Stimulated activated CD8-positive, alpha-beta memory T cell treated with anti-CD3 and anti-CD28 coated beads, Interleukin-4, amount 100 ng/mL, for 24 hours (primary cell): ENCODE data around the gene DYNC2H1.

Experiments
- DNase-seq: peaks from one replicate; pipeline ENCODE4 v3.0.0-alpha.2; 2020; ENCODE audit warnings: low read depth

The DYNC2H1 gene

DNA sequence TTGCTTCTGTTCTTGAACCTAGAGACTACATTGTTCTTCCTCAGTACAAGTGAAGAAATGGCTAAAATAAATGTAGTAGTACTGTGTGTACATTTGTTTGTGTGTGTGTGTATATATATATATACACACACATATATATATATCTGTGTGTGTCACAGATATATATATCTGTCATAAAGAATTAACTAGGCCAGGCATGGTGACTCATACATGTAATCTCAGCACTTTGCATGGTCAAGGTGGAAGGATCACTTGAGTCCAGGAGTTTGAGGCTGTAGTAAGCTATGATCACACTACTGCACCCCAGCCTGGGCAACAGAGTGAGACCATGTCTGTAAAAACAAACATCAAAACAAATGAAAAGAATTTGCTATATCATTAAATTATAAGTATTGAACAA lies 164.8 kb downstream of the DYNC2H1 start:
- no peak for DNase-seq

DNA sequence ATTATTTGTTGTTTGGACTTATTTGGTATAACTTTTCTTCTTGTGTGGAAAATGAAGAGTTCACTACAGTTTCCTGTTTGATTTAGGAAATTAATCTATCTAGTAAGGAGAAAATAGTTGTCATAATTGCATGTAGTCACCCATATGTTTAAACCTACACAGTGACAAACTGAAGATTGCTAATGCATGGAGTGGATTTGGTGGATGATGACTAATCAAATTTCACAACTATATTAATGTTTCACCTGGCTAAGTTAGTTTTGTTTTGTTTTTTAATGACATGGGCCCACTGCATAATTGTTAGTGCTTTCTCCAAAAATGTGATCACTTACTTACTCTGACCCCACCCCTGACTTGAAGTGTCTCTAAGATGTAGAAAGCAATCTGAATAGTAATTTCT lies 170.6 kb downstream of the DYNC2H1 start:
- no peak for DNase-seq

DNA sequence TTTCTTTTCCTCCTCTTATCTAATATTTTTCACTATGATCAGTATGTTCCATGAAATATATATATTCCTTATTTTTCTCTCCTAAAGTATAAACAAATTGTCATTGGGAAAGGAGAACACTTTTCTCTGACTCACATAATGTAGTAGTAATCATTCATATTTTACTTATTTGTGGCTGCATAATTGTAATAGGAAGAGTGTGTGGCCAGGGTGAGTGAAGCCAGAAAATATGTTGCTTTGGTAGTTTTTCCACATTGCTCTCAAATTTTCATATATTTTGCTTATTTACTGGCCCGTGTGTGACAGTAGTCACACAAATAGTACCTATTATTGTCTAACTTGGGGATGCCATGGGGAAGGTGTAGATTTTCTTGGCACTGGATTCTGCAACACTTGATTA lies 172.1 kb downstream of the DYNC2H1 start:
- DNase-seq: no peak

DNA sequence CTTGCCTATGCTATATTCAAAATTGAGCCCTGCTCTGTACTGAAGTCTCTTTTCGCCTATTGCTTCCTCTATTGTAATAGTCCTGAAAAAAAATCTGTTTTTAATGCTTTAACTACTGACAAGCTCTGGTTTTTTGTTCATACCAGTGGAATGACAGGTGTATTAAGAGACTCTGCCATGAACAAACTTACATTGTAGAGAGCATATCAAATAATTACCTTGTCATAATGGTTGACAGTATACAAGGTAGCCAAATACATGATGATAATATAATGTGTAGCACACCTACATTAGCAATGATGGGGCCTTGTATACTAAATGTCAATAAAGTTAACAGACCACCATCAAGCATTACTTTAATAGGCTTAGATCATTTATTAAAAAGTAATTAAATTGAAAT lies 175.0 kb downstream of the DYNC2H1 start:
- DNase-seq: no peak

DNA sequence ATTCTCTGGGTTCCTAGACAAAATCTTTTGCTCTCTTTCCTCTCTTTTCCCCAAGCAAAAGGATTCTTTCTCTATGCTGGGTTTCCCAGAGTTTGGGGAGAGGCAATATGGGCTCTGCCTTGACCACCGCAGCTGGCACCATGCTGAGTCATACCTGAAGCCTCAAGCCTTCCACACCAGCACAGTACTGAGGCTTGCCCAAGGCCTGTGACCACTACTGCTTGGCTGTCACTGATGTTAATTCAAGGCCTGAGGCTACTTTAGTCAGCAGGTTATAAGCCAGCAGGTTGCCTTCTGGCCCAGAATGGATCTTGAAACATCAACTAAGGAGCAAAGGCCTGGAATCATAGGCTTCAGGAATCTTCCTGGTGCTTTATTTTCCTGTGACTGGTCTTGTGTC lies 185.3 kb downstream of the DYNC2H1 start:
- no peak for DNase-seq

DNA sequence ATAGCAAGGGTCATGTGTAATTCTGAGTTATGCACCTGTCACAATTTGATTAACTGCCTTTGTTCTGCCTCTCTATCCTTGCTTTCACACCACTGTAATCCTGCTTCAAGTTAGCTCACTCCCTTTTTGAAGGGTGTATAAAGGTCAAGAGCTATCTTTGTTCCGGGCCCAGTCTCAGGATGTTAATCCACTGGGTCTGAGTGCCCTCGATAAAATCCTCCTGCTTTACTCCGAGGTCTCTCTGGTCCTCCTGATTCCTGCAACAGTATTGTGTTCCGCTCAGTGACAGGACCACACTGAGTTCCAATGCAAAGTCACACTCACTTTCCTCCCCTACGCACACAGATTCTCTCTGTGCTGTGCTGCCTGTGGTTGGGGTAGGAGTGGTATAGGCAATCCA lies 186.5 kb downstream of the DYNC2H1 start:
- no peak for DNase-seq

DNA sequence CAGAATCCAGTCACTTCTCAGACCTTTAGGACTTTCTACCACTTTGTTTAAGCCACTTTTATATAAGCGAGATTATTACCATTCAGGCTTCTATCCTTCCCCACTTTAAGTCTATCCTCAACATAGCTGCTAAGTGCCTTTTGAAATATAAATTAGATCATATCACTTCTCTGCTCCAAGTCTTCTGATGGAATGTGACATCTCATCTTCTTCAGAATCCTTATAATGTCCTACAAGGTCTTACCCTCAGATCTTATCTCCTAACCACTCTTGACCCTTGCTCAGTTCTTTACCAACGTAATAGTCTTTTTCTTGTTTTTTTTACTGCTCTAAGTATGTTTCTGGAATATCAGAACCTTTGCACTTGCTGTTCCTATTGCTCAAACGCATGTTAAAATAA lies 188.7 kb downstream of the DYNC2H1 start:
- no peak for DNase-seq

DNA sequence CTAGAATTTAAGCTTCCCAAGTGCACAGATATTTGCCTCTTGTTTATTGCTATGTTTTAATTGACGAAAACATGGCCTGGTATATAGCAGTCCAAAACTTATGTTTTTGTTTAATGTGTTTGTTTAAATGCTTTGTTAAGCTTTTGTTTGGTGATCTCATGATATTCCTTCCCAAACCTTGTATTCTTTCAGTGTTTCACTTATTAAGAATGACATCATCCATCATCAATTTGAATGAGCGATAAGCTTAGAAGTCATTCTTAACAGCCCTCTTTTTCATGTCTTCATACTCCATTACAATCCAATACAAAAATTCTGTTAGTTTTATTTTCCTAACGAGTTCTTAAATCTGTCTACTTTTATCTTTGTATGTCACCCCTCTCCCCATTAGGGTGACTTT lies 206.0 kb downstream of the DYNC2H1 start:
- DNase-seq: no peak

DNA sequence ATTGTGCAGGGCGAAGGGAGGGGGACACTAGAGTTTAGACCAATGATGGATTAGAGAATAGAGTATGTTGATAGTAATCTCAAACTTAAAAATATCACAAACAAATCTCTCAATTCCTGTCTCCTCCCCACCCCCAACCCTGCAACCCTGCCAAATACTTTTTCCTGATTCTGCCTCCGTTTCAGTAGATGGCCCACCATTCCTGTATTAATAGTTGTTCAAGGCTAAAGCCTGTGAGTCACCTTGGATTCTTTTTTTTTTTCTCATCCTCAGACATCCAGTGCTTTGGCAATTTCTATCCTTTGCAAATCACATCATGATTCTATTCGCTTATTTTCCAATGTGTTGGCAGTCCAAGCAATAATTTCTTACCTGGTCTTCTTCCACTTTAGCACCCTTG lies 207.9 kb downstream of the DYNC2H1 start:
- no peak for DNase-seq

DNA sequence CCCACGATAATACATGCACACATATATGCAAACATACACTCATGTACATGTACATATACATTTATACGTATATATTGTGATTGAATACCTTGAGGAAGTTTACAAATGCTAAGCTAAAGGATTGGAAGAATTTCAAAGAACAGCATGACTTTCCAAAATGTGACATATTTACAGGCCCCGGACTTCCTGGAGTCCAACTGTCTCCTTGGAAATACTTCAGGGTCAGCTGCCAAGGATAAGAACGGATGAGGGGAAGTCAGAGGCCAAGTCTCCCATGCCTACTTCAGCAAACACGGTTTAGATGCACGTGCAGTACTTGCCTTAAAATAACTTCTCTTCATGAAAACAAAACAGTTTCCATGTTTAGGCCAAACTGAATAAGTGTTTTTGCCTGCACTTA lies 213.6 kb downstream of the DYNC2H1 start:
- DNase-seq: no peak

DNA sequence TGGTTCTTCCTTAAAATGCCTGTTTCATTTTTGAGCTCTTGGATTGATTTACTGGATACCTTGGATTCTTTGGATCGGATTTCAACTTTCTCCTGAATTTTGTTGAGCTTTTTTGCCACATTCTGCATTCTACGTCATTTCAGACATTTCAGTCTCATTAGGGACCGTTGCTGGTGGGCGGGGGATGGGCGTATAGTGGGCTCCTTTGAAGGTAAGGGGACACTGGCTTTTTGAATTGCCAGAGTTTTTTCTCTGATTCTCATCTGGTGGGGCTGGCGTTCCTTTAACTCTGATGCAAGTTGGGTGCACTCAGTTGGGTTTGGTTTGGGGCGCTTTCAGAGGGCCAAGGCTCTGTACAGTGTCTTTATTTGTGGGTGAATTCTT lies 216.5 kb downstream of the DYNC2H1 start:
- DNase-seq: no peak

DNA sequence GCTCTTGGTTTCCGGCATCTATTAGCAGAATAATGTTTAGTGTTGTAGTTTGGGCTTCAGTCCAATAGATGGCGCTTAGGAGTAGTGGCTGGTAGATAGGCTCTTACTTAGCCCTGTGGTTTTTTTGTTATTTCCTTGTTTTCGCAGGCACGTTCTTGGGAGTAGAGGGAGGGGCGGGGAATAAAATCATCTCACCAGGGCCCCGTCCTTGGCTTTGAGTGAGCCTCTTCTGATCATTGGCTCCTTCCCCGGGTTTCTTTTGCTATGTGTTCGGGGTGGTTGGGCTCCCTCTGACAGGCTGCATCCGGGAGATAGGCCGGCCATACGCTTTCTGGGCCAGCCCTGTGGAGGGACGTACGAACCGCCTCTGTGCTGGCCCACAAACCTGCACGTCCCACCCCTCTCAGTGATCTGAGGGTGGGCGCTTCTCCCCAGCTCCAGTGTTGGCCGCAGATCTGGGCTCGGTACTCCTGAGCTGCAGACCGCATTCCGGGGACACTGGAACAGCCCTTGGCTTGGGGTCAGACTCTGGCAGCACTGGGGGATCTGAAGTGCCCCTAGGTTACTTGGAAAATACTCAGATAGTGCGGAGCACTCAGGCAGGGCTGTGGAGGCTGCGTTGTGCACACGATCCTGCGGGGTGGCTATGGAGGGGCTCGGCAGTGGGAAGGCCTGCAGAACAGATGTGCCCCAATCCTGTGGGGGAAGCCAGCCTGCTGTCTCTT lies 217.0 kb downstream of the DYNC2H1 start:
- DNase-seq: no peak

DNA sequence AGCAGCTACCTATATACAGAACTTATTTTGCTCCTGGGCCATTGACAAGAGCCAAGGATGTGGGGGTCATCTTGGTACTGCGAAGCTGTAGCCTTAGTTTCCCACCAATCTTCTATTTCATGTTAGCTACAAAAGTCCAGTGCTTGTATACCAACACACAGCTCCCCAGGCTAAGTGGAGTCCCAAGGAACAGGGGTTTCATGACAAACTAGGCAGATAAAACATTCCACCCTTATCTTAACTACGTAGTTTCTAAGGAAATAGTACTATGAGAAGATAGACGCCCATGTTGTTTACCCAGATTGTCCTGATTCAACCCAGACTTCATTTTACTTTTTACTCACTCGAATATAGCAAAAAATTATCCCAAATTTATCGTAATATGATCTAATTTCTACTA lies 218.5 kb downstream of the DYNC2H1 start:
- no peak for DNase-seq

DNA sequence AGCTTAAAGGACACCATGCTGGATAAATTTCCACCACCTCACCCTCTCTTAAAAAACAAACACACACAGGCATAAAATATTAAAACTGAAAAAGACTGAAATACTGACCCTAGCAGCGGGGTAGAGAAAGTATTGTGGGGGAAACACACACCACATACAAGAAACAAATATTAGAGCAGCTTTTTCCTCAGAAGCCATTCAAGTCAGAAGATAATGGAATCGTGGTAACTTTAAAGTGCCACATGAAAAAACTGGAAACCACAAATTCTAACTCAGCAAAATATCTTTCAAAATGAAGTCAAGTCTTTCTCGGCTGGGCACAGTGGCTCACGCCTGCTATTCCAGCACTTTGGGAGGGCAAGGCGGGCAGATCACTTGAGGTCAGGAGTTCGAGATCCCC lies 223.2 kb downstream of the DYNC2H1 start:
- no peak for DNase-seq

DNA sequence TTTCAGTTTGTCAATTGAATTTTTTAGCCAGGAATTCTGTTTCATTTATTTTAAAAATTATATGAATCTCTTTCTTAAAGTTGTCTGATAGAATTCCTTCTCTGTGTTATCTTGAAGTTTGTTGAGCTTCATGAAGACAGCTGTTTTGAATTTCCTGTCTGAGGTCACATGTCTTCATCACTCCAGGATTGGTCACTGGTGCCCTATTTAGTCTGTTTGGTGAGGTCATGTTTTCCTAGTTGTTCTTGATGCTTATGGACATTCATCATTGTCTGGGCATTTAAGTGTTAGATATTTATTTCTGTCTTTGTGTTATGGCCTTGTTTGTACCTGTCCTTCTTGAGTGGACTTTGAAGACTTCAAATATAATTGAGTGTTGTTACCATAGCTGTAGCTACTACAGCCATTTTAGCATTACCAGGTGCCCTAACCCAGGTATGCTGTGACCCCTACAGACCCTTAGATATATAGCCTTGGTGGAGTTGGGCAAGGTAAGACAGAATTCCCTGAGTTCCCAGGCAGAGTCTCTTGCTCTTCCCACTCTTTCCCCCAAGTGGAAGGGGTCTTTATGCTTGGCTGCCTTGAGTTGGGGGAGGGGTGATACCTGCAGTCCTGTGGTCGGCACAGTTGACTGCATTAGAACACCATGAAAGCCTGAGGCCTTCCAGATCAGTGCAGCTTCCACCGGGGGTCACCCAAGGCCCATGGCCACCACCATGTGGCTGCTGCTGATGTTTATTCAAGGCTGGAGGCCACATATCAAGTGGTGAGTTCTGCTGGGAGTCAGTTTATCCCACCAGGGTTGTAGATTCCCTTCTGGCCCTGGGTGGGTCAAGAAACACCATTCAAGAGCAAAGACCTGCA lies 229.6 kb downstream of the DYNC2H1 start:
- no peak for DNase-seq

DNA sequence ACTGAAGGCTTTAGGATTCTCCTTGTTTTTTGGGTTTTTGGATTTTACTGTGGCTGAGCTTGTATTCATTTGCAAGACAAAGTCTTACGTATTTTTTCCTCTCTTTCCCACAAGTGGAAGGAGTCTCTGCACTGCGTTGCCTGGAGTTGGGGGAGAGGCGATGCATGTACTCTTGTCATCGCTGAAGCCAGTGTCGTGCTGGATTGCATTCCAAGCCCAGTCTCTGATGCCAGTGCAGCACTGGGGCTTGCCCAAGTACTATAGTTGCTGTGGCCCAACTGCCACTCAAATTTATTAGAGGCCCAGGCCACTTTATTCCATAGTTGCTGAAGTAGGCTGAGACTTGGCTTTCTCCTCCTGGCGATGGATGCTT lies 230.2 kb downstream of the DYNC2H1 start:
- DNase-seq: no peak

DNA sequence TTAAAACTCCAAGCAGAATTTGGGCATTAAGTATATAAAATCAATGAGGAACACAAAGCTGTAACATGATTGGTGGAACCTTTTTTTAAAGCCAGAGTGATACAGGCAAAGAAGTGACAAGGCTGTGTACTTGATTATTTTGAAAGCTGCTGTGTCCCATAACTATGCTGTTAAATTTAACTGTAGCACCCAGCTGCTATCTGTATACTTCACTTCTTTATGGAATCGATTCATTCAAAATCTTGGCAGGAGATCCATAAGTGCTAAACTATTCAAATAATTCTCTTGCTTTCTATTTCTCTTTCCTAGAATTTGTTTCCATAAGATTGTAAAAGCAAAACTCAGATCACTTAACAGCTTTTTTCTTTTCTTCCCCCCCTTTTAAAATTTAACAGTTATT lies 231.7 kb downstream of the DYNC2H1 start:
- no peak for DNase-seq

DNA sequence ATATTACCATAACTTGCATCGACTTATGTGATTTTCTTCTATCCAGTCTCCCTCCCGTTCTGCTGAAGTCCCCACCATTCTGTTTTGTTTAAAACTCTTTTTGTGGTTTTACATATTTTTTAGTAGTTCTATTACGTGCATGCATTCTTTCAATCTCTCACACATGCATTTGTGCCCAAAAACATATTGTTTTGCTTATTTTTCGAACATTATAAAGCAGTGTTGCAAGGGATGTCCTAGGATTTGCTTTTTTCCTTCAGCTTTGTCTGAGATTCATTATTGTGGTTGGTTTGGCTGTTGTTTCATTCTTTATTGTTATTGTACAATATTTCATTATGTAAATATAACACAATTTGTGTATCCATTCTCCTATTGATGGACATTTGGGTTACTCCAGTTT lies 235.7 kb downstream of the DYNC2H1 start:
- no peak for DNase-seq

DNA sequence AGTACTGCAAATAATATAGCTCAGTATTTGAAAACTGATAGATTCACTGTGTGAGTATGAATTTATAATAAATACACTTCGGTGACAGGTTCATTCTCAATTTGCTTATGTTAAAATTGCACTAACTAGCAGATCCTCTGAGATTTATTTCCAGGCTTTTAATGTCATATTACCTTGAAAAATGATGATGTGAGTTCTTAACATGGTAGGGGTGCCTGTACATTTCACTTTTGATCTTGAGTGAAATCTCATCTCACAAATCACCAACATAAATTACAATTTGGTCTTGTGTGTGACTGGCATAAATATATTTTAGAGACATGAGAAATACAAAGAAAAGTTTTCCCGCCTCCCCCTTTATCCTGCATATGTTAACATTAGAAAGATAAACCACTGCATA lies 240.4 kb downstream of the DYNC2H1 start:
- no peak for DNase-seq

DNA sequence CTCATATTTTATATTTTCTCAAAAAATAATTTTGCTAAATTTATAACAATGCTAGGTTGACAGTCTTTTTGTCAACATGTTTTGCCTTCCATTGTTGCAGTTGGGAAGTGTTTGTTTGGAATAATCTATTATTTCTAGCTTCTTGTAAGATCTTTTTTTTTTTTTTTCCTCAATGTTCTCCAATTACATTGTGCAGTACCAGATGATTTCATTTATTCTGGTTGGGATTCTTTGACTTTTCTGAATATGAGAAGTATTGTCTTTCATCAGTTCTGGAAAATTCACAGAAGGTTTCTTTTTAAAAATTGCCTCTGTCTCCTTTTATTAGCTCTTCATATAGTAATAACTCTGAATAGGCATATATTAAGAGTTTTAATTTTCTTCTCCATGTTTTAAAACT lies 245.4 kb downstream of the DYNC2H1 start:
- no peak for DNase-seq

DNA sequence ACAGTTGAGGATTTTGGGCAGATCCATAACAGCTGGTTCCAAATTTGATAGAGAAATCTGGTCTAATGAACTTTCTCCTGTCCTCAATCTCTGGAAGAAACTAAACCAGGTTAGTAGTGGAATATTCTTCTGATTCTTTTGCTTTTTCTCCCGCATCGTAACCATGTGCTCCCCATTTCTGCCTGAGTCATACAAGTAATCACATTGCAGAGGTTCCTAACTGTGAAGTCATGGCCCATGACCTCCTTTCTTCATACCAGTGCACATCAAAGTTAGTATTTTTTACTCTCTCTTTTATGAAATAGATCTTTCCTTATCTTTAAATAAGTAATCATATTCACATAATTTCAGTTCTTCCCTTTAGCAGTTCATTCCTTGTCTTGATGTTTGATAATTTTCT lies 249.0 kb downstream of the DYNC2H1 start:
- no peak for DNase-seq

DNA sequence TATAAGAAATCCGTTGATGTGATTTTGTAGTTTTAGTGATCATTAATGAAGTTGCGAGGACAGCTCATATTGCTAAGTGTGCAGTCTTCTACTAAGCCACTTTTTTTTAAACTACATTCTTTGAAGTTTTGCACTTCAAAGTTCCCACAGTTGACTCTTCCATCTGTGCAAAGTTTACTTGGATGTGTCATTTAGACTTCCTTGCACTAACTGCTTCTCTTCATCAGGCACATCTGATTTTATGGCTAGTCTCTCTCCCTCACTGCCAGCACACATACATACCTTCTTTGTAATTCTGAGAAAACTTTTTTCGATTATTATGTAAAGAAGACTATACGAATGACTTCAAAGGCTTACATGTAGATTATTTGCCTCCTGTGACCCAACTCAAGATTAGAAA lies 250.0 kb downstream of the DYNC2H1 start:
- no peak for DNase-seq

DNA sequence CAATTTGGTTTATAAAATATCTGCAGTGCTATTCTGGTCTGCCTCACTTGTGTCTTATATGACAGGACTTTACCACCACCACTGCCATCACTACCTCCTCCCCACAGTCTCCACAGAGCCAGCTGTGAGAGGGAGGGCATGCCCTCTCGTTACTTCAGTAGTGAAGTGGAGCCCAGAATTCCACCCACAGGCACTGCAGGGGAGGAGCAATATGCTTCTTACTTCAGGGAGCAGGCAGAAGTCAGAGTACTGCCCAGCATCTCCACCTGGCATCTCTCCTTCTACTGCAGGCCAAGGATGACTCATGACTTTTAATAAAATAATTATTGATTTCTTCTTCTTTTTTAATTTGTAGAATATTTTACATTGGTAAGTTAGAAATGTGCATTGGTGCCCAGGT lies 255.5 kb downstream of the DYNC2H1 start:
- DNase-seq: no peak

DNA sequence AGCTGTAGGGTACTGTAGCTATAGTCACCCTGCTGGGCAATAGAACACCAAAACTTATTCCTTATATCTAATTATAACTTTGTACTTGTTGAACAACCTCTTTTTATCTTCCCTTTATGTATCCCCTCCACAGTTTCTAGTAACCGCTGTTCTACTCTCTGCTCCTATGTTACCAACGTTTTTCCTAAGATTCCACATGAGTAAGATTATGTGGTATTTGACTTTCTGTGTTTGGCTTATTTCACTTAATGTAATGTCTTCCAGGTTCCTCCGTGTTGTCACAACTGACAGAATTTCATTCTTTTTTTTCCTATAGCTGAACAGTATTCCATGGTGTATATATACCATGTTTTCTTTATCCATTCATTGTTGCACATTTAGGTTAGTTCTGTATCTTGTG lies 258.4 kb downstream of the DYNC2H1 start:
- no peak for DNase-seq
